HepG2 (cell line): ENCODE measurements around the gene PRSS33. TPM values are rescaled to one million over a fixed set of nuclear protein-coding genes. Genes with fewer than 3 reads are reported as not detected.

Experiments
- ATAC-seq: fragments of 200-7000 bp; cut with Tn5 transposase; 3 replicates; pipeline ENCODE4 v1.9.1; 2020; ENCODE audit warnings: mild to moderate bottlenecking, moderate library complexity
- BruUV-seq: library from RNA; stranded (reverse); fragments of 400-500 nt; replicated peaks from 2 replicates; lab custom pipeline; 2021; lab: Mats Ljungman, UMichigan
- CTCF ChIA-PET: fragments of 300-600 bp; formaldehyde crosslinking; extraction: SDS; loops from one replicate; lab custom pipeline; 2021; ENCODE audit warnings: low total read pairs, inconsistent platforms, low intra/inter-chr PET ratio; lab: Yijun Ruan, JAX
- POLR2A ChIA-PET: fragments of 350-600 bp; sonication (Branson Sonifier 250); formaldehyde crosslinking; loops from one replicate; lab custom pipeline; 2020; ENCODE audit warnings: antibody characterized with exemption, inconsistent platforms; lab: Yijun Ruan, JAX
- DNase-seq: peaks from one replicate; pipeline ENCODE4 v3.0.0-alpha.2; 2015; ENCODE audit warnings: low spot score
- FAIRE-seq: peaks from 3 replicates; lab custom pipeline; 2011; peaks lifted over from hg19 to GRCh38; lab: Jason Lieb, UNC
- H2AFZ ChIP-seq: one replicate; pipeline ENCODE4 v1.6.1; 2011; ENCODE audit warnings: low read length, inconsistent platforms
- H3K27ac ChIP-seq: fragments of 300-600 bp; 3 replicates; pipeline ENCODE4 v1.8.0; 2011; ENCODE audit warnings: mixed run types, mild to moderate bottlenecking, mixed read lengths, low read length, inconsistent platforms; ENCODE audit not compliant: insufficient read depth; ENCODE audit errors: extremely low read length
- H3K27me3 ChIP-seq, 2 experiments: fragments of 200-600 bp in 1 of 2; 2 replicates in 1 of 2; 3 replicates in 1 of 2; pipeline versions ENCODE4 v1.6.0 to v1.8.0; 2011; ENCODE audit warnings: low read length in 2 of 2, mild to moderate bottlenecking in 2 of 2, moderate library complexity in 2 of 2, inconsistent platforms in 1 of 2; ENCODE audit not compliant: insufficient read depth in 2 of 2, control insufficient read depth in 1 of 2
- H3K36me3 ChIP-seq, 2 experiments: fragments of 200-600 bp in 1 of 2; replicated peaks in 1 of 2; 2 replicates in 1 of 2; 3 replicates in 1 of 2; pipeline versions ENCODE4 v1.5.1 to v1.8.0; 2011; ENCODE audit warnings: low read length in 2 of 2, inconsistent platforms in 1 of 2; ENCODE audit not compliant: insufficient read depth in 2 of 2, control insufficient read depth in 1 of 2
- H3K4me1 ChIP-seq: 2 replicates; pipeline ENCODE4 v1.5.1; 2012; ENCODE audit warnings: low read length, inconsistent platforms; ENCODE audit not compliant: insufficient read depth
- H3K4me2 ChIP-seq: 2 replicates; pipeline ENCODE4 v1.6.0; 2011; ENCODE audit warnings: low read depth, low read length, inconsistent platforms
- H3K4me3 ChIP-seq, 3 experiments: fragments of 200-600 bp in 1 of 3; sonication (generic), shearing (Covaris generic) in 1 of 3; replicated peaks in 1 of 3; 2 replicates each; pipeline ENCODE4 v1.5.1; 2011 to 2016; ENCODE audit warnings: low read length in 3 of 3, inconsistent platforms in 2 of 3, low read depth in 2 of 3, mild to moderate bottlenecking in 2 of 3, control low read depth in 1 of 3, mixed read lengths in 1 of 3; ENCODE audit not compliant: insufficient read depth in 1 of 3
- H3K79me2 ChIP-seq: one replicate; pipeline ENCODE4 v1.6.1; 2011; ENCODE audit warnings: low read length, inconsistent platforms; ENCODE audit not compliant: insufficient read depth
- H3K9ac ChIP-seq: 2 replicates; pipeline ENCODE4 v1.6.0; 2011; ENCODE audit warnings: mild to moderate bottlenecking, low read depth, low read length, inconsistent platforms; ENCODE audit not compliant: insufficient read depth
- H3K9me3 ChIP-seq: 2 replicates; pipeline ENCODE4 v1.5.1; 2012; ENCODE audit warnings: mild to moderate bottlenecking, low read length
- H4K20me1 ChIP-seq: 2 replicates; pipeline ENCODE4 v1.6.0; 2011; ENCODE audit warnings: inconsistent platforms, mild to moderate bottlenecking, low read length, moderate library complexity; ENCODE audit not compliant: insufficient read depth
- AGO2 ChIP-seq: fragments of 200-400 bp; formaldehyde crosslinking; optimal IDR thresholded peaks from 2 replicates; pipeline ENCODE3; 2017; ENCODE audit warnings: mild to moderate bottlenecking, low read depth, low read length, moderate library complexity
- GZF1 ChIP-seq: sonication (generic); formaldehyde crosslinking; IDR thresholded peaks from 2 replicates; pipeline ENCODE4 v1.5.1; 2020; ENCODE audit warnings: mild to moderate bottlenecking, missing genetic modification reagents
- POLR2A ChIP-seq, 2 experiments: IDR thresholded peaks; 2 replicates each; pipeline ENCODE4 v1.6.1; 2011; ENCODE audit warnings: low read depth in 2 of 2, low read length in 2 of 2, mild to moderate bottlenecking in 1 of 2, moderate library complexity in 1 of 2; ENCODE audit not compliant: insufficient read depth in 1 of 2
- POLR2AphosphoS2 ChIP-seq: IDR thresholded peaks from 2 replicates; pipeline ENCODE4 v1.6.1; 2011; ENCODE audit warnings: low read depth, low read length, improper control_type of control experiment
- RBFOX2 ChIP-seq: fragments of 200-400 bp; formaldehyde crosslinking; IDR thresholded peaks from 2 replicates; pipeline ENCODE4 v1.6.1; 2017; ENCODE audit warnings: low read depth, mild to moderate bottlenecking, low read length
- RBM22 ChIP-seq: fragments of 200-400 bp; formaldehyde crosslinking; optimal IDR thresholded peaks from 2 replicates; pipeline ENCODE3; 2017; ENCODE audit warnings: mild to moderate bottlenecking, low read length, moderate library complexity
- SKI ChIP-seq: fragments of 450-650 bp; IDR thresholded peaks from one replicate; pipeline ENCODE4 v1.6.1; 2018; ENCODE audit warnings: mild to moderate bottlenecking; ENCODE audit not compliant: partially characterized antibody
- SRSF1 ChIP-seq: fragments of 200-400 bp; formaldehyde crosslinking; optimal IDR thresholded peaks from 2 replicates; pipeline ENCODE3; 2017; ENCODE audit warnings: mild to moderate bottlenecking, low read depth, low read length, moderate library complexity
- SUZ12 ChIP-seq: fragments of 150-350 bp; IDR thresholded peaks from 2 replicates; pipeline ENCODE4 v1.6.1; 2014; ENCODE audit warnings: low read depth, low read length
- ZBTB26 ChIP-seq: IDR thresholded peaks from 2 replicates; pipeline ENCODE4 v1.6.1; 2016; ENCODE audit warnings: missing compliant biosample characterization, missing genetic modification reagents, borderline replicate concordance
- ZGPAT ChIP-seq: IDR thresholded peaks from 2 replicates; pipeline ENCODE4 v1.6.1; 2016; ENCODE audit warnings: mild to moderate bottlenecking
- ZNF790 ChIP-seq: sonication (generic); formaldehyde crosslinking; IDR thresholded peaks from 2 replicates; pipeline ENCODE4 v1.8.0; 2022; ENCODE audit warnings: missing genetic modification reagents, mild to moderate bottlenecking, borderline replicate concordance
- WGBS: methylation state at CpG from one replicate; pipeline ENCODE4 v1.1.6; 2017; ENCODE audit warnings: low lambda C conversion rate; 5-methylcytosine and 5-hydroxymethylcytosine counted together
- in situ Hi-C: cut with HindIII; loops from 2 replicates; pipeline ENCODE4 v1.10.0; 2017; ENCODE audit warnings: low pct_unique_long_range_greater_than_20kb; ENCODE audit not compliant: extremely low pct_ligation_motif_present
- intact Hi-C: fragments of 100-400 bp; cut with micrococcal nuclease; formaldehyde crosslinking; loops from one replicate; pipeline ENCODE4 v1.10.0; 2022; ENCODE audit not compliant: unreplicated experiment
- polyA plus RNA-seq, 8 experiments: library from polyadenylated mRNA; depleted of rRNA in 3 of 8; stranded (reverse) in 7 of 8; unstranded in 1 of 8; fragments of >200 nt; fragmentation: Illumina TruSeq in 4 of 8; extraction: Trizol in 4 of 8; gene quantifications; 2 replicates each; pipeline versions ENCODE4 v1.2.1 to v1.2.3, GENCODE V29; 2011 to 2016; ENCODE audit warnings: low read depth in 4 of 8, missing spikeins in 1 of 8, mixed read lengths in 1 of 8; ENCODE audit not compliant: insufficient read depth in 1 of 8
- total RNA-seq, 5 experiments: library from RNA; depleted of rRNA; stranded (reverse); fragments of >200 nt; fragmentation: Illumina TruSeq; extraction: Trizol; gene quantifications; 2 replicates each; pipeline ENCODE4 v1.2.3, GENCODE V29; 2016; ENCODE audit warnings: low read depth in 1 of 5
- TF ChIP-seq, protein P1 (sequence below): sonication (generic); formaldehyde crosslinking; IDR thresholded peaks from 2 replicates; pipeline ENCODE4 v1.4.0; 2020; ENCODE audit warnings: missing genetic modification reagents

Gene PRSS33
- total and polyA plus RNA-seq, 2 of the 13 experiments (the other 11 are each of a cell fraction or from before 2014, with no cell fraction given), result not detected

DNA sequence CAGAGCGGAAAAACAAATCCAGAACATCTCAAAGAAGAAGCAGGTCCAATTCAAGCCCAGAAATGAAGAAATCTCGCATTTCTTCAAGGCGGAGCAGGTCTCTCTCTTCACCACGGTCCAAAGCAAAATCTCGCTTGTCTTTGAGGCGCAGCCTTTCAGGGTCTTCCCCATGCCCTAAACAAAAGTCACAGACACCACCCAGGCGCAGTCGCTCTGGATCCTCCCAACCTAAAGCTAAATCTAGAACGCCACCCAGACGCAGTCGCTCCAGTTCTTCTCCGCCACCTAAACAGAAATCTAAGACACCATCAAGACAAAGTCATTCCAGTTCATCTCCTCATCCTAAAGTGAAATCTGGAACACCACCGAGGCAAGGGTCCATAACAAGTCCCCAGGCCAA is 24.6 kb downstream of the PRSS33 start:
- no peak overlapping the region for H3K4me2 ChIP-seq
- no peak overlapping the region for H3K27ac ChIP-seq
- in situ Hi-C loops, result no loop called here
- POLR2A ChIA-PET, result interaction anchor here (0.8 to 1.2 kb wide), 2 partner anchors 11 to 15 kb away, joined by 3 to 5 read pairs; no protein-coding TSS in a partner anchor
- no peak overlapping the region for H3K9ac ChIP-seq
- H3K27me3 ChIP-seq, result no peaks in the 10 kb centered on the region
- no peaks in the 10 kb centered on the region for H3K4me1 ChIP-seq
- TF ChIP-seq POLR2A (IDR thresholded peaks at IDR 0.05; ENCODE audit: insufficient read depth in 1 of 2, low read depth in 2 of 2, low read length in 2 of 2), result peak in 1 of 2 experiments; percentile 9; a peak in 1 of 4 replicates
- TF ChIP-seq SUZ12, result no peak
- ATAC-seq (no peak), FAIRE-seq (no peak), DNase-seq (no peak)
- no TSS peak for BruUV-seq
- WGBS, result 95% methylated on average over 13 of the region's 13 CpGs
- CTCF ChIA-PET, result no interaction called here
- peaks cover 52 to 99% of the 10 kb centered on the region in 2 experiments for H3K36me3 ChIP-seq
- peaks cover 16% of the 10 kb centered on the region for H4K20me1 ChIP-seq
- no peak overlapping the region for H3K4me3 ChIP-seq
- intact Hi-C loops, result no loop called here
- H3K79me2 ChIP-seq, result peaks cover 46% of the 10 kb centered on the region
- no peak overlapping the region for H2AFZ ChIP-seq
- no peaks in the 10 kb centered on the region for H3K9me3 ChIP-seq

GRCh38 chr16:2761886-2762583 is 25.3 kb downstream of the PRSS33 start:
- WGBS, result 96% methylated on average over 38 of the region's 42 CpGs
- no TSS peak for BruUV-seq
- ChIA-PET CTCF (no interaction called here), POLR2A (interaction anchor here (0.8 to 1.2 kb wide), 3 partner anchors 9 to 16 kb away, joined by 3 to 5 read pairs (median 4); partner anchors contain the start of gene SRRM2)
- H3K4me3 ChIP-seq, result no peak overlapping the region
- H4K20me1 ChIP-seq, result peaks cover 23% of the 10 kb centered on the region
- H3K4me2 ChIP-seq, result no peak overlapping the region
- no peak for DNase-seq
- no peaks in the 10 kb centered on the region for H3K9me3 ChIP-seq
- ATAC-seq, result no peak
- TF ChIP-seq GZF1 (CRISPR knock-in tag) (no peak), ZNF790 (no peak), ZBTB26 (CRISPR knock-in tag) (peak; percentile 66; the same call in 1 of the 2 replicates), POLR2AphosphoS2 (peak; percentile 93), RBFOX2 (0 out of 2 replicates have a peak, but pooled peaks have one; percentile 7), SRSF1 (no peak), AGO2 (peak; percentile 66), SKI (peak; percentile 25), RBM22 (peak; percentile 29), ZGPAT (CRISPR knock-in tag) (no peak)
- TF ChIP-seq, protein P1, sequence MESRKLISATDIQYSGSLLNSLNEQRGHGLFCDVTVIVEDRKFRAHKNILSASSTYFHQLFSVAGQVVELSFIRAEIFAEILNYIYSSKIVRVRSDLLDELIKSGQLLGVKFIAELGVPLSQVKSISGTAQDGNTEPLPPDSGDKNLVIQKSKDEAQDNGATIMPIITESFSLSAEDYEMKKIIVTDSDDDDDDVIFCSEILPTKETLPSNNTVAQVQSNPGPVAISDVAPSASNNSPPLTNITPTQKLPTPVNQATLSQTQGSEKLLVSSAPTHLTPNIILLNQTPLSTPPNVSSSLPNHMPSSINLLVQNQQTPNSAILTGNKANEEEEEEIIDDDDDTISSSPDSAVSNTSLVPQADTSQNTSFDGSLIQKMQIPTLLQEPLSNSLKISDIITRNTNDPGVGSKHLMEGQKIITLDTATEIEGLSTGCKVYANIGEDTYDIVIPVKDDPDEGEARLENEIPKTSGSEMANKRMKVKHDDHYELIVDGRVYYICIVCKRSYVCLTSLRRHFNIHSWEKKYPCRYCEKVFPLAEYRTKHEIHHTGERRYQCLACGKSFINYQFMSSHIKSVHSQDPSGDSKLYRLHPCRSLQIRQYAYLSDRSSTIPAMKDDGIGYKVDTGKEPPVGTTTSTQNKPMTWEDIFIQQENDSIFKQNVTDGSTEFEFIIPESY (CRISPR knock-in tag), result peak; percentile 89
- in situ Hi-C loops, result no loop called here
- no peak overlapping the region for H3K9ac ChIP-seq
- H3K4me1 ChIP-seq, result no peaks in the 10 kb centered on the region
- no peak overlapping the region for H2AFZ ChIP-seq
- H3K27me3 ChIP-seq, result no peaks in the 10 kb centered on the region
- no peak for FAIRE-seq
- H3K27ac ChIP-seq, result no peak overlapping the region
- peaks cover 51 to 99% of the 10 kb centered on the region in 2 experiments for H3K36me3 ChIP-seq
- peaks cover 47% of the 10 kb centered on the region for H3K79me2 ChIP-seq
- intact Hi-C loops, result no loop called here
